CD4-positive, alpha-beta T cell treated with Interleukin-15 for 1 hour (primary cell): ENCODE measurements around the gene DRG2.

Experiments used
- DNase-seq: peaks from one replicate; pipeline ENCODE4 v3.0.0-alpha.2; 2020

Gene DRG2

GRCh38 chr17:18117982-18118975, 30.5 kb downstream of the DRG2 start:
- DNase-seq = no peak

DNA sequence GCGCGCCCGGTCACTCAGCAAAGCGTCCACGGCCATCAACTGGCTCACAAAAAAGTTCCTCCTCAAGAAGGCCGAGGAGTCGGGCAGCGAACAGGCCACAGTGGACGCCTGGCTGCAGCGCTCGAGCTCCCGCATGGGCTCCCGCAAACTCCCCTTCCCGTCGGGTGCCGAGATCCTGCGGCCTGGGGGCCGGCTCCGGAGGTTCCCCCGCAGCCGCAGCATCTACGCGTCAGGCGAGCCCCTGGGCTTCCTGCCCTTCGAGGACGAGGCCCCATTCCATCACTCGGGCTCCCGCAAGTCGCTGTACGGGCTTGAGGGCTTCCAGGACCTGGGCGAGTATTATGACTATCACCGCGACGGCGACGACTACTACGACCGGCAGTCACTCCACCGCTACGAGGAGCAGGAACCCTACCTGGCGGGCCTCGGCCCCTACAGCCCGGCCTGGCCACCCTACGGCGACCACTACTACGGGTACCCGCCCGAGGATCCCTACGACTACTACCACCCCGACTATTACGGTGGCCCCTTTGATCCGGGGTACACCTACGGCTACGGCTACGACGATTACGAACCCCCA, 31.5 kb downstream of the DRG2 start:
- DNase-seq = no peak

DNA sequence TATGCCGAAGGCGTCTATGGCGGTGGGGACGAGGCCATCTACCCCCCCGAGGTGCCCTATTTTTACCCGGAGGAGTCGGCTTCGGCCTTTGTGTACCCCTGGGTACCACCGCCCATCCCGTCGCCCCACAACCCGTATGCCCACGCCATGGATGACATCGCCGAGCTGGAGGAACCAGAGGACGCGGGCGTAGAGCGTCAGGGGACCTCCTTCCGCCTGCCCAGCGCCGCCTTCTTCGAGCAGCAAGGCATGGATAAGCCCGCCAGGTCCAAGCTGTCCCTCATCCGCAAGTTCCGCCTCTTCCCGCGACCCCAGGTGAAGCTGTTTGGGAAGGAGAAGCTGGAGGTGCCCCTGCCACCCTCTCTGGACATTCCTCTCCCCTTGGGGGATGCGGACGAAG, 32.2 kb downstream of the DRG2 start:
- no peak for DNase-seq

- no peak for DNase-seq
These were observed 32.8 kb downstream of the DRG2 start for GRCh38 chr17:18120461-18121017.

- no peak for DNase-seq
These were observed 33.6 kb downstream of the DRG2 start for GRCh38 chr17:18121144-18121910.

GRCh38 chr17:18122990-18123753, 35.4 kb downstream of the DRG2 start:
- DNase-seq = no peak

GRCh38 chr17:18124345-18125126, 36.8 kb downstream of the DRG2 start:
- no peak for DNase-seq

DNA sequence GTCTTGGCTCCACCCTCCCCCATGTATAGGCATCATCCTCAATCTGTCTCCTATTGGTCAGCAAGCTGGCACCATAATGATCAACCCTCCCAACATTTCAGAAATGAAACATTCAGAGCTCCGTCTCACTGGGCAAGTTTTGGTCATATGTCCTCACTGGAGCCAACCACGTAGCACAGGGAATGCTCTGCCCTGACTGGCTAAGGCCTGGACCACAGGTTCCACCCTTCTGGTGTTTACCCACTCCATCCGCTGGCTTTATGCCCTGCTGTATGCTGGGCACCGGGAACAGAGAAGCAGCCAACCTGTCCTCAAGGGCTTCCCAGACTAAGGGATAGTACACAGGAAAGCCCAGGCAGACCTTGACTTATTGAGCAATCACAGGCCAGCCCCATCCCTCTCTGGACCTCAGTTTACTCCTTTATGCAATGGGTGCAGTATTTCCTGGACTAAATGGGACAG, 41.3 kb downstream of the DRG2 start:
- no peak for DNase-seq

DNA sequence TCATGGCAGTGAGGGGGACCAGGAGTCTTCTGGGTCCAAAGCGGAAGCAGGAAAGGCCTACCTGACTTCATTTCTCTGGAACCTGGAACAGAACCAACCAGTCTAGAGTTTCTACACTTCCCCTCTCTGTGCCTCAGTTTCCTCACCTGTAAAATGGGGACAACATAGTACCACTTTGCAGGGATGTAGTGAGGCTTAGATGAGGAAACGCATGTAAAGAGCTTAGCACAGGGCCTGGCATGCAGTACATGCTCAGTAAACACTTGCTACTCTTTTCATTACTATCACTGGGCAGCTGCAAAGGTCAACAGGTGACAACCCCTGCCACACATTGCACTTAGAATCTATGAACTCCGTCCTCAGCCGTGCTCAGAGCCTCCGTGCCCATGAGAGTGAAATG, 45.0 kb downstream of the DRG2 start:
- no peak for DNase-seq

- DNase-seq = no peak
These were observed 48.6 kb downstream of the DRG2 start for GRCh38 chr17:18136357-18136756.

DNA sequence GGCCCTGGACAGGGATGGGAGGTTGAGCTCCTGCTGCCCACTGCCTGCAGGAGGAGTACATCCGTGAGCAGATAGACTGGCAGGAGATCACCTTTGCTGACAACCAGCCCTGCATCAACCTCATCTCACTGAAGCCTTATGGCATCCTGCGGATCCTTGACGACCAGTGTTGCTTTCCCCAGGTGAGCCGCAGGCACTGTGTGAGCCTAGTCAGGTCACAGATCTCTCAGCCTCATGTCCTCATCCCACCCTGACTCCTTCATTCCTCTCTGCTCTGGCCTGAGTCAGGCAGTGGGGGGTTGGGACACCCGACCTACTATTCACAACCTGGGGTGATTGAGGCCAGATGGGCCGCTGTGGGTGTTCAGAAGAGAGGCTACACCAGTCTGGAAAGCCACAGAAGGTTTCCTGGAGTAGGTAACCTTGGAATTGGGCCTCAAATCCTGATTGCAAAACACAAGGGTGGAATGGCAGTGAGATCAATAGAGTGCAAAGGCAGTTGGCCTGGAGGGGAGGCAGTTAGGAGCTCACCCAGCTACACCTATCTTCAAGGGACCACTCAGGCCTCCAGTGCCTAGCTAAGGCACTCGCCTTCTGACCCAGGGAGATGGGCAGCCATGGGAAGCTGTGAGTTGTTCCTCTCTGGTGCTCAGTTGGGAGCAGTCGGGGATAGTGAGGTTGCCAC, 50.5 kb downstream of the DRG2 start:
- DNase-seq = no peak

DNA sequence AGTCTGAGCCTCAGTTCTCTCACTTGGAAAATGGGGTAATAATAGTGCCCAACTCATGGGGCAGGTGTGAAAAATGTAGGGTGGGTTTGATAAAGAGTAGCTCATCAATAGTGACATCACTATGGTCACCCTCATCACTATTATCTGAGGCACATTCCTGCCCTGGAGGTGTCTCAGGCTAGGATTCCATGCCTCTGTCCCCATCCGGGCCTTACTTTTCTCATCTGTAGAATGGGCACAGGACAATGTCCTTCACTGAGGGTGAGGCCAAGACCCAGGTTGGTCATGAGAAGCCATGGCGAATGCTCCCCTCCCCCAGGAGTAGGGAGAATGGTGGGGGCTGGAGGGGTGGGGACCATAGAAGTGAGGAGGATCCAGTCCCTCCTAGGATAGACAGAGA, 51.3 kb downstream of the DRG2 start:
- DNase-seq = no peak

GRCh38 chr17:18139498-18139897, 51.8 kb downstream of the DRG2 start:
- DNase-seq = no peak

DNA sequence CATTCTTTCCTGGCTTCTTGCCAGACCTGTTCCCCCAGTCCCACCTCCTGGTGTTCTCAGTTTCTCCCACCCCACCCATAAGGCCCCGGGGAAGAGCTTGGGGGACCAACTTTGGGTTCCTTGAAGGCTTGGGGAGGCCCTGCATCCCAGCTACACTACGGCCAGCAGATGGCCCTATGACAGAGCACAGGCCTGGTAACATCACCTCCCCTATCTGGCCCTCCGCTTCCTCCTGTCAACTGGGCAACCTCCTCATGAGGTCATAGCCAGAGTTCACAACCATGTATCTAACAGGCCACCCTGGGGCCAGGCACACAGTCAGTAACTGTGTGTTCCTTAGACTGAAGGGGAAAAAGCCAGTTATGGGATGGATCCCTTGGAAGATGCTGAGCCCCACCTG, 52.2 kb downstream of the DRG2 start:
- DNase-seq = no peak

- no peak for DNase-seq
These were observed 52.9 kb downstream of the DRG2 start for GRCh38 chr17:18140648-18141047.

- peak; percentile 32 for DNase-seq
These were observed 53.6 kb downstream of the DRG2 start for GRCh38 chr17:18141210-18141803.

DNA sequence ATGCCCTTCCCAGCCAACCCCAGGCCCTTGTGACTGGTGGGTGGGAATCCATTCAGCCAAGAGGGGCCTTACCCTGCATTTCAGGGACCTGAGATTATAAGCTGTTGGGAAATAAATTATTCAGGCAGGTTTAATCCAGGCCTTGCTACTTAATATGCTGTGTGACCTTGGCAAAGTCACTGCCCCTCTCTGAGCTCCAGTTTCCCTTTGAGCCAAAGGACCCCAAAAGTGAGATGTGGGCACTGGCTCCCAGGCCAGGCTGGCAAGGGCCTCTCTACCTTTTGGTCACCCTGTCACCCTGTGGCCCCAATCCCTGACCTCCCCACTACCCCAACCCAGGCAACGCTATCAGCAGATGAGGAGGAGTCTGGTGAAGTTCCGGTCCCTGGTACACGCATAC, 54.7 kb downstream of the DRG2 start:
- DNase-seq = no peak

DNA sequence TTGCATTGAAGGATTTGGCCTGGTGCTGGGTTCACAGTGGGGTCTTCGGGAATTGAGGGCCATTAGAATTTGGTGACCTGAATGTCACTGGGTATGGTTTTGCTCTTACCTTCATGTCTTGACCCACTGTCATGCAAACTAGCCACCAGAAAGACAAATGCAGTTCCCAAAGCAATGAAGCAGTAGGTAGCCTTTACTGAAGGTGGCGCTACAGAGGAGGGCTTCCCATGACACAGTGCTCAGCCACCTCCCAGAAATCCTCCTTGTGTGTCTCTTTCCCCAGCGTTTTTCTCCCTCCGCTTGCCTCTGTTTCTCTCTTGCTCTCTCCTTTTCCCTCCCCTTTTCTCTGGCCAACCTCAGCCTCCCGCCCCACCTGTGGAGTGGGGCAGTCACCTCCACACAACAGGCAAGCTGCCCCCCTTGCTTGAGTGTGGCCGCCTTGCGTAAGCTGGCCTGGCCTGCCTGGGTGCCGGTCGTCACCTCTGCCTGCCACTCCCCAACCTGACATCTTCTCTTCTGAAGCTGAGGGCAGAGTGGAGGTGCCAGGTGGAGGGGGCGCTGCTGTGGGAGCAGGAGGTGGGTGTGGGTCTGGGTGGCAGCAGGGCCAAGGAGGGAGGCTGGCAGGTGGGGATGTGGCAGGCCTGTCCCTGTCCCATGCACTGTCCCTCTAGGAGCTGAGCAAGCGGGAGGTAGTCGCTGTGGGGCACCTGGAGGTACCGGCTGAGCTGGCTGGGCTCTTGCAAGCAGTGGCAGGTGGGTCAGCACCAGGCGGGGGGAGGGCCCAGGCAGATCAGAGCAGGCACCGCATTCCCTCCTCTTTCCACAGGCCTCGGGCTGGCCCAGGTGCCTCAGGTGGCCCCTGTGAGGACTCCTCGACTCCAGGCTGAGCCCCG, 55.5 kb downstream of the DRG2 start:
- DNase-seq = no peak

GRCh38 chr17:18144261-18144660, 56.5 kb downstream of the DRG2 start:
- DNase-seq = no peak
